ENCODE results near the gene CRHR1. TPM values are rescaled to one million over a fixed set of nuclear protein-coding genes. Genes with fewer than 3 reads are reported as not detected.

Gene CRHR1
- total RNA-seq, 1 donor from 2014 or later = not detected

DNA sequence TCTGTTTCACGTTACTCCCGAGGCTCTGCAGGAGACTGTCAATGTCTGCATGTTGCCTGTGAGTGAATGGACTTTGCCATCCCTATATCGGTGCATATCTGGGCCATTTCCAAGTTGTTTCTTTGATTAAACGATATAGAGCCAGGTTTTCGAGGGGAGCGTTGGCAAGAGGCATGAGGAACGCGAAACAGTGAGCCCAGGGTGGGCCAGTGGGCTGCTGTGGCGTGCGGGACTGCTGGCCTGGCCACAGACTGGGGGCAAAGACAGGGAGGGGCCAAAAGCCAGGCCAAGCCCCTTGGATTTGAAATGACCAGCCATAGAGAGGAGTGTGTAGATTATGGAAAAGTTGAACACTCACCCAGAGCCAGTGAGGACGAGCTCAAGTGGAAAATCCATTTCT is 3.5 kb downstream of the CRHR1 start:
- H3K4me3 ChIP-seq (ENCODE audit: low read depth, low read length) = no peak overlapping the region
- no peak for DNase-seq (ENCODE audit: low read depth)
- TF ChIP-seq, protein P1, sequence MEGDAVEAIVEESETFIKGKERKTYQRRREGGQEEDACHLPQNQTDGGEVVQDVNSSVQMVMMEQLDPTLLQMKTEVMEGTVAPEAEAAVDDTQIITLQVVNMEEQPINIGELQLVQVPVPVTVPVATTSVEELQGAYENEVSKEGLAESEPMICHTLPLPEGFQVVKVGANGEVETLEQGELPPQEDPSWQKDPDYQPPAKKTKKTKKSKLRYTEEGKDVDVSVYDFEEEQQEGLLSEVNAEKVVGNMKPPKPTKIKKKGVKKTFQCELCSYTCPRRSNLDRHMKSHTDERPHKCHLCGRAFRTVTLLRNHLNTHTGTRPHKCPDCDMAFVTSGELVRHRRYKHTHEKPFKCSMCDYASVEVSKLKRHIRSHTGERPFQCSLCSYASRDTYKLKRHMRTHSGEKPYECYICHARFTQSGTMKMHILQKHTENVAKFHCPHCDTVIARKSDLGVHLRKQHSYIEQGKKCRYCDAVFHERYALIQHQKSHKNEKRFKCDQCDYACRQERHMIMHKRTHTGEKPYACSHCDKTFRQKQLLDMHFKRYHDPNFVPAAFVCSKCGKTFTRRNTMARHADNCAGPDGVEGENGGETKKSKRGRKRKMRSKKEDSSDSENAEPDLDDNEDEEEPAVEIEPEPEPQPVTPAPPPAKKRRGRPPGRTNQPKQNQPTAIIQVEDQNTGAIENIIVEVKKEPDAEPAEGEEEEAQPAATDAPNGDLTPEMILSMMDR (conservative IDR thresholded peaks at IDR 0.05; ENCODE audit: low read depth, low read length) = no peak

DNA sequence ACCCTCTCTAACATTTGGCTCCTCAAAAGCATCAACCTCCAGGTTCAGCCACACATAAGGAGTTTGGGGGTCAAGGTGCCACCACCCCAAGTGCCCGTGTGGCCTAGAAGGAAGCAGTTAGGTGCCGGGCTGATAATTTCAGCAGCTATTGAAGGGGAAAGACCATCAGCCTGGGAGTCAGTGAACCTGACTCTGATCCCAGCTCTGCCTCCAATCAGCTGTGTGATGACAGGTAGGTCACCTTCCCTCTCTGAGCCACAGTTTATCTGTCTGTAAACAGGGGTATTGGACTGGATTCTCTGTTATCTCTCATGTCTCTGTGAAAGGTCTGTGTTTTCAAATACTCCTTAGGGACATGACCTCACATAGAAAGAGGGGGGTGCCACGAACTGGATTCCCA is 3.9 kb downstream of the CRHR1 start:
- no peak for DNase-seq (ENCODE audit: low read depth)
- TF ChIP-seq, protein P1 (conservative IDR thresholded peaks at IDR 0.05; ENCODE audit: low read depth, low read length) = no peak
- H3K4me3 ChIP-seq (ENCODE audit: low read depth, low read length) = no peak overlapping the region

DNA sequence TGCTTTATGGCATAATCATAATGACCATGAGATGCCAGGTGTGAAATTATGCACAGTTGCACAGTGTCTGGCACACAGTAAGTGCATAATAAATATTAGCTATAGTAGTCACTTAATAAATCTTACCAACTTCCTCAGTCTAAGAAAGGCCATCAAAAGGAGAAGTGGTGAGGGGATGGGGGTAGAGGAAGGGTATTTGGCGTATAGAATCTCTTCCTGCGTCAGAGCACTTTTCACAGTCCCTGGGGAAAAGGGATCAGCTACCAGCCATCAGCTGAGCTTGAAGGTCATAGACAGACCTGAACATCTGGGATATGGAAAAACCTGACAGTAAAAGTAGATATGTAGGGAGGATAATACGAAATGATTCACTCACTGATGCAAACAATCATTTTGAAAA is 5.8 kb downstream of the CRHR1 start:
- TF ChIP-seq, protein P1 (conservative IDR thresholded peaks at IDR 0.05; ENCODE audit: low read depth, low read length) = no peak
- H3K4me3 ChIP-seq (ENCODE audit: low read depth, low read length) = no peak overlapping the region
- DNase-seq (ENCODE audit: low read depth) = no peak

DNA sequence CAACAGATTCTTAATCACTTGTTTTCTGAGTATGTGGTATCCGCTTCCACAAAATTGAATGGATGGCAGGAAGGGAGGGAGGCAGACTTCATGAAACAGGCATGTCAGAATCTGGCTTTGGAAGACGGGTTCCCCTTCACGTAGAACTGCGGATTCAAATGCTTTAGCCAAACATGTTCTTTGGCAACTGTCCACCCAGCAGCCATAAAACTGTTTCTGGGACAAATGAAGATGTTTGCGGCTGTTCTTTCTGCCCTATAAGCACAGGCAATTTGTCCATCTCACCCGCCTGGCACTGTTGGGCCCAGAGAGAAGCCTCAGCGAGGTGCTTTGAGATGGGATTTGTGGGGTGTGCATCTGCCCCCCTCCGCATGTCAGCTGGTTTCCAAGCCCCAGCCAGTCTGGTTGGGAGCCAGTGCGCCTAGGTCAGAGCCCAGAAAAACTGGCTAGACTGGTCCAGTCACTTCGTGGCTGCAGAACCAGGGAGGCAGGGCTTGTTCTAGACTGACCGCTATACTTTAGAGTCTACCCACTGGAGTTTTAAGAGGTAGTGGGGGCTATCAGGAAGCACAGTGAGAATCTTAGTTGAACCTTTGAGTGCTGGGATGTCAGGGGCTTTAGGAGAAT is 6.3 kb downstream of the CRHR1 start:
- DNase-seq (ENCODE audit: low read depth) = no peak
- TF ChIP-seq, protein P1 (conservative IDR thresholded peaks at IDR 0.05; ENCODE audit: low read depth, low read length) = no peak
- no peak overlapping the region for H3K4me3 ChIP-seq (ENCODE audit: low read depth, low read length)

DNA sequence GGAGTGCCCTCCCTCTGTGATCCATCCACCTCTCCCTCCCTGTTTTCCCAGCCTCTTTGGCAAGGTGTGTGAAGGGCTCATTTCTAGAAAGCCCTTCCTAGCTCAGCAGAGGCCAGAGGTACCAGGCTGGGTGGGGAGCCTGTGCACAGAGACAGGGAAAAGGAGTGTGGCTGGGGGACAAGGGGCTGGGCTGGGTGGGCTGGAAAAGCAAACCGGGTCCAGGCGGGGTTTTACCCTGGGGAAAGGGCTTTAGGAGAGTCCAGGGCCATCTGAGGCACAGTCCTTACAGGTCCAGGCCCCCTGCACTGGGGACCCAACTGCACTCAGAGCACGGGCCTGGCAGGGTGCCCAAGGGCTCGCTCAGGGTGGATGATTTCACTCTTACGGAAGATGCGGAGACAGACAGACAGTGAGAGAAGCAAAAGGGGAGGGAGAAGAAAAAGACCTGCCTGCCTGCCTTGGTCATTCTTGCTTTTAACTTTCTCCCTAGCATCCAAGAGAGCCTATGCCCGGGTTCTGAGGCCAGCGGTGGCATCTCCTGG is 7.0 kb downstream of the CRHR1 start:
- DNase-seq (ENCODE audit: low read depth) = no peak
- TF ChIP-seq, protein P1 (conservative IDR thresholded peaks at IDR 0.05; ENCODE audit: low read depth, low read length) = no peak
- no peak overlapping the region for H3K4me3 ChIP-seq (ENCODE audit: low read depth, low read length)

DNA sequence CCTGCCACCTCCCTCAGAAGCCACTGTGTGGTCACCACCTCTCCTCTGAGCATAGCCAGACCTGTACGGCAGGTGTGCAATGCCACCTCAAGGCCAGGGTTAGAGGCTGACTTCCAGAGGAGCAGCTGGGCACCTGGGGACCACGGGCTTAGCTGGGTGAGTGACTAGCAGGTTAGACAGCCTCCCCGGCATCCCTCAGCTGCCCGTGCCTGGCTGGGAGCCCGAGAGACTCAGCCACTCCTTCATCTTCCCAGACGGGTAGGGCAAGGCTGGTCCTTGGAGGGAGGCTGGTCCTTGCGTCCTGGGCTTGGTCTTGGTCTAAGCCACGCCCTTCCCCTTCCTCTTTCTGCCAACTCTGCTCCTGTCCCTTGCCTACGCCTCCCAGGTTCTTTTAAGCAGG is 7.8 kb downstream of the CRHR1 start:
- no peak for DNase-seq (ENCODE audit: low read depth)
- TF ChIP-seq, protein P1 (conservative IDR thresholded peaks at IDR 0.05; ENCODE audit: low read depth, low read length) = no peak

DNA sequence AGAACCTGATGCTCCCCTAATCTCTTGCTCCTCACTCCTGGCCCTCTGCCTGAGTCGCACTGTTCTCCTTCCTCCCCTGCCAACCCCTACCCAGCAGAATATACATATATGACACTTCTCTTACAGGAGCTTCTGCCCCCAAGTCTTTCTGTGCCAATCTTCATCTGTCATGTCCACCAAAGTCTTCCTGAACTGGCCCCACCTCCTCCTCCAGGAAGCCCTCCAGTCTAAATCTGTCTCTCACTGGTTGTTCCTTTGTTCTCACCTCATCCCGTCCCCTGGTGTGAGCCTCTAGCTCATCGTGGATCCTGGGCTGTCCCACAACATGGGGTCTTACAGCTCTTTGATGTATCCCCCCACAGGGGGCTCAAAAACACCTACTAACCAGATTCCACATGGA is 8.3 kb downstream of the CRHR1 start:
- no peak overlapping the region for H3K4me3 ChIP-seq (ENCODE audit: low read depth, low read length)
- TF ChIP-seq, protein P1 (conservative IDR thresholded peaks at IDR 0.05; ENCODE audit: low read depth, low read length) = no peak
- no peak for DNase-seq (ENCODE audit: low read depth)

More for the DNA sequence above, 7.8 kb downstream of the CRHR1 start:
- no peak overlapping the region for H3K4me3 ChIP-seq (ENCODE audit: low read depth, low read length)
